ENCODE results near the gene PTPMT1. TPM values are rescaled to one million over a fixed set of nuclear protein-coding genes. Genes with fewer than 3 reads are reported as not detected.
"Not testable (repeated sequence)": the region's sequence is repeated elsewhere in the genome, so short reads cannot be mapped to it uniquely, and the experiment has no call there.

PTPMT1 gene
- total and polyA plus RNA-seq, 2 donors from 2014 or later: 34.6 to 90.3 TPM

- no peaks in the 10 kb centered on the region for H3K27me3 ChIP-seq (ENCODE audit: control insufficient read depth, insufficient read depth, low read length)
- peak in 1 of 5 donors; percentile 30 for DNase-seq
- peak overlapping the region; percentile 32 to 35 for H3K27ac ChIP-seq (ENCODE audit: low read depth in 2 of 2, low read length in 2 of 2)
- intact Hi-C loops (cut with DNase I): no loop called here
- H3K4me3 ChIP-seq (ENCODE audit: low read length in 3 of 3): no peak overlapping the region
- FAIRE-seq: no peak
- TF ChIP-seq CTCF (IDR thresholded peaks at IDR 0.05; ENCODE audit: borderline replicate concordance, extremely low read depth, insufficient read depth): no peak
- H3K36me3 ChIP-seq (ENCODE audit: control insufficient read depth in 2 of 3, insufficient read depth in 3 of 3, low read length in 3 of 3): peaks cover 0 to 3% (median 0%) of the 10 kb centered on the region in 3 donors
- peaks cover 0 to 14% (median 8%) of the 10 kb centered on the region in 3 donors for H3K4me1 ChIP-seq (ENCODE audit: control insufficient read depth in 2 of 3, insufficient read depth in 2 of 3, low read depth in 1 of 3, low read length in 3 of 3)
- no peaks in the 10 kb centered on the region for H3K9me3 ChIP-seq (ENCODE audit: control insufficient read depth in 2 of 3, insufficient read depth in 1 of 3, low read length in 3 of 3)
- no peak overlapping the region for H3K9ac ChIP-seq (ENCODE audit: low read length in 3 of 3)
These were observed 25.7 kb upstream of the PTPMT1 start for GRCh38 chr11:47539681-47540039.

- intact Hi-C loops (cut with DNase I): no loop called here
- FAIRE-seq: no peak
- no peaks in the 10 kb centered on the region for H3K9me3 ChIP-seq (ENCODE audit: control insufficient read depth in 2 of 3, insufficient read depth in 1 of 3, low read length in 3 of 3)
- no peak overlapping the region for H3K27ac ChIP-seq (ENCODE audit: low read depth in 2 of 2, low read length in 2 of 2)
- no peak for TF ChIP-seq CTCF (IDR thresholded peaks at IDR 0.05; ENCODE audit: borderline replicate concordance, extremely low read depth, insufficient read depth)
- no peak for DNase-seq
- no peaks in the 10 kb centered on the region for H3K27me3 ChIP-seq (ENCODE audit: control insufficient read depth, insufficient read depth, low read length)
- H3K4me1 ChIP-seq (ENCODE audit: control insufficient read depth in 2 of 3, insufficient read depth in 2 of 3, low read depth in 1 of 3, low read length in 3 of 3): peaks cover 0 to 14% (median 8%) of the 10 kb centered on the region in 3 donors
- H3K36me3 ChIP-seq (ENCODE audit: control insufficient read depth in 2 of 3, insufficient read depth in 3 of 3, low read length in 3 of 3): peaks cover 0 to 1% (median 0%) of the 10 kb centered on the region in 3 donors
- no peak overlapping the region for H3K9ac ChIP-seq (ENCODE audit: low read length in 3 of 3)
- H3K4me3 ChIP-seq (ENCODE audit: low read length in 3 of 3): no peak overlapping the region
These were observed 24.3 kb upstream of the PTPMT1 start for GRCh38 chr11:47541070-47541469.

GRCh38 chr11:47545298-47545697, 20.1 kb upstream of the PTPMT1 start:
- Histone ChIP-seq H3K9me3 (ENCODE audit: control insufficient read depth in 2 of 3, insufficient read depth in 1 of 3, low read length in 3 of 3) (no peaks in the 10 kb centered on the region), H3K4me3 (ENCODE audit: low read length in 3 of 3) (no peak overlapping the region), H3K27ac (ENCODE audit: low read depth in 2 of 2, low read length in 2 of 2) (no peak overlapping the region), H3K27me3 (ENCODE audit: control insufficient read depth, insufficient read depth, low read length) (no peaks in the 10 kb centered on the region), H3K4me1 (ENCODE audit: control insufficient read depth in 2 of 3, insufficient read depth in 2 of 3, low read depth in 1 of 3, low read length in 3 of 3) (peaks cover 0 to 6% (median 3%) of the 10 kb centered on the region in 3 donors), H3K36me3 (ENCODE audit: control insufficient read depth in 2 of 3, insufficient read depth in 3 of 3, low read length in 3 of 3) (no peaks in the 10 kb centered on the region), H3K9ac (ENCODE audit: low read length in 3 of 3) (no peak overlapping the region)
- FAIRE-seq: no peak
- intact Hi-C loops (cut with DNase I): no loop called here
- DNase-seq: no peak
- no peak for TF ChIP-seq CTCF (IDR thresholded peaks at IDR 0.05; ENCODE audit: borderline replicate concordance, extremely low read depth, insufficient read depth)

DNA sequence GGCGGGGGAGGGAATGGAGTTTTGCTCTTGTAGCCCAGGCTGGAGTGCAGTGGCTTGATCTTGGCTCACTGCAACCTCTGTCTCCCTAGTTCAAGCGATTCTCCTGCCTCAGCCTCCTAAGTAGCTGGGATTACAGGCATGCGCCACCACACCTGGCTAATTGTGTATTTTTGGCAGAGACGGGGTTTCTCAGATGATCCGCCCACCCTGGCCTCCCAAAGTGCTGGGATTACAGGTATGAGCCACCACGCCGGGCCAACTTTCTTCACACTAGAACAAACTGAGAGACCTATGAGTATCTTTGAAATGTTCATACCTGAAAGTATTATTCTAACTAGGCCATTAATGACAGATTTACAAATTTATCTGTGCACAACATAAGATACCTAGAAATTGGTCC, 19.1 kb upstream of the PTPMT1 start:
- H3K27me3 ChIP-seq (ENCODE audit: control insufficient read depth, insufficient read depth, low read length); intact Hi-C loops (cut with DNase I); H3K9ac ChIP-seq (ENCODE audit: low read length in 3 of 3); DNase-seq; FAIRE-seq; H3K27ac ChIP-seq (ENCODE audit: low read depth in 2 of 2, low read length in 2 of 2); H3K9me3 ChIP-seq (ENCODE audit: control insufficient read depth in 2 of 3, insufficient read depth in 1 of 3, low read length in 3 of 3); H3K36me3 ChIP-seq (ENCODE audit: control insufficient read depth in 2 of 3, insufficient read depth in 3 of 3, low read length in 3 of 3); H3K4me3 ChIP-seq (ENCODE audit: low read length in 3 of 3): not testable (repeated sequence)
- peaks cover 0 to 14% (median 3%) of the 10 kb centered on the region in 3 donors for H3K4me1 ChIP-seq (ENCODE audit: control insufficient read depth in 2 of 3, insufficient read depth in 2 of 3, low read depth in 1 of 3, low read length in 3 of 3)

Measured in kidney (tissue), 14 donors.